ENCODE results near the gene AP1B1. TPM values are rescaled to one million over a fixed set of nuclear protein-coding genes. Genes with fewer than 3 reads are reported as not detected.

AP1B1 gene
- total RNA-seq, 3 donors from 2014 or later = 55.7 to 58.7 (median 58.2) TPM

GRCh38 chr22:29342177-29342576 is 46.2 kb downstream of the AP1B1 start:
- intact Hi-C loops (cut with DNase I; ENCODE audit: low total_unique reads) = no loop called here
- TF ChIP-seq POLR2A (IDR thresholded peaks at IDR 0.05) = no peak
- no peak for TF ChIP-seq CTCF (IDR thresholded peaks at IDR 0.05)
- no peak for TF ChIP-seq POLR2AphosphoS5 (IDR thresholded peaks at IDR 0.05)
- Histone ChIP-seq H3K27me3 (no peaks in the 10 kb centered on the region), H3K4me1 (peaks cover 0 to 18% of the 10 kb centered on the region in 2 donors), H3K9me3 (no peaks in the 10 kb centered on the region), H3K36me3 (no peaks in the 10 kb centered on the region), H3K4me3 (no peak overlapping the region), H3K27ac (peak overlapping the region; percentile 66 to 70)
- no peak for DNase-seq (ENCODE audit: low spot score in 2 of 2)

- intact Hi-C loops (cut with DNase I; ENCODE audit: low total_unique reads) = no loop called here
- peak overlapping the region; percentile 66 to 70 for H3K27ac ChIP-seq
These were observed 46.6 kb downstream of the AP1B1 start for GRCh38 chr22:29341849-29342127.

GRCh38 chr22:29341056-29341848 is 47.1 kb downstream of the AP1B1 start:
- no peaks in the 10 kb centered on the region for H3K9me3 ChIP-seq
- no peak overlapping the region for H3K4me3 ChIP-seq
- no peaks in the 10 kb centered on the region for H3K27me3 ChIP-seq
- H3K36me3 ChIP-seq = no peaks in the 10 kb centered on the region
- peaks cover 0 to 22% of the 10 kb centered on the region in 2 donors for H3K4me1 ChIP-seq
- TF ChIP-seq POLR2AphosphoS5 (IDR thresholded peaks at IDR 0.05) (no peak), CTCF (IDR thresholded peaks at IDR 0.05) (no peak), POLR2A (IDR thresholded peaks at IDR 0.05) (no peak)
- DNase-seq (ENCODE audit: low spot score in 2 of 2) = no peak
- peak overlapping the region; percentile 66 to 70 for H3K27ac ChIP-seq
- intact Hi-C loops (cut with DNase I; ENCODE audit: low total_unique reads) = no loop called here

More at GRCh38 chr22:29341849-29342127, 46.6 kb downstream of the AP1B1 start:
- H3K36me3 ChIP-seq = no peaks in the 10 kb centered on the region
- H3K4me1 ChIP-seq = peaks cover 0 to 18% of the 10 kb centered on the region in 2 donors
- TF ChIP-seq CTCF (IDR thresholded peaks at IDR 0.05) (no peak), POLR2A (IDR thresholded peaks at IDR 0.05) (no peak), POLR2AphosphoS5 (IDR thresholded peaks at IDR 0.05) (no peak)
- no peaks in the 10 kb centered on the region for H3K27me3 ChIP-seq
- DNase-seq (ENCODE audit: low spot score in 2 of 2) = no peak
- no peak overlapping the region for H3K4me3 ChIP-seq
- no peaks in the 10 kb centered on the region for H3K9me3 ChIP-seq

GRCh38 chr22:29340566-29340965 is 47.8 kb downstream of the AP1B1 start:
- H3K4me3 ChIP-seq = no peak overlapping the region
- H3K4me1 ChIP-seq = peaks cover 0 to 23% of the 10 kb centered on the region in 2 donors
- no peak for TF ChIP-seq POLR2AphosphoS5 (IDR thresholded peaks at IDR 0.05)
- TF ChIP-seq POLR2A (IDR thresholded peaks at IDR 0.05) = no peak
- TF ChIP-seq CTCF (IDR thresholded peaks at IDR 0.05) = no peak
- H3K9me3 ChIP-seq = no peaks in the 10 kb centered on the region
- intact Hi-C loops (cut with DNase I; ENCODE audit: low total_unique reads) = no loop called here
- DNase-seq (ENCODE audit: low spot score in 2 of 2) = no peak
- H3K36me3 ChIP-seq = no peaks in the 10 kb centered on the region
- H3K27me3 ChIP-seq = no peaks in the 10 kb centered on the region
- H3K27ac ChIP-seq = no peak overlapping the region

GRCh38 chr22:29339381-29340235 is 48.8 kb downstream of the AP1B1 start:
- H3K36me3 ChIP-seq = no peaks in the 10 kb centered on the region

More at GRCh38 chr22:29339381-29340235, 48.8 kb downstream of the AP1B1 start:
- no peak for DNase-seq (ENCODE audit: low spot score in 2 of 2)
- Histone ChIP-seq H3K27ac (peak overlapping the region in 1 of 2 donors; percentile 89), H3K4me1 (peaks cover 0 to 23% of the 10 kb centered on the region in 2 donors), H3K27me3 (no peaks in the 10 kb centered on the region), H3K9me3 (no peaks in the 10 kb centered on the region), H3K4me3 (no peak overlapping the region)
- no peak for TF ChIP-seq POLR2A (IDR thresholded peaks at IDR 0.05)
- TF ChIP-seq POLR2AphosphoS5 (IDR thresholded peaks at IDR 0.05) = no peak
- no peak for TF ChIP-seq CTCF (IDR thresholded peaks at IDR 0.05)
- intact Hi-C loops (cut with DNase I; ENCODE audit: low total_unique reads) = no loop called here

Measured in breast epithelium (tissue), 4 donors.